MG63 (cell line): ENCODE measurements around the gene CEP128. TPM values are rescaled to one million over a fixed set of nuclear protein-coding genes. Genes with fewer than 3 reads are reported as not detected.

Experiments
- DNase-seq: peaks from one replicate; pipeline ENCODE4 v3.0.0-alpha.2; 2020
- H3K27me3 ChIP-seq: fragments of 250-450 bp; sonication (Bioruptor Pico); 2 replicates; pipeline ENCODE4 v1.5.1; 2020; ENCODE audit warnings: mild to moderate bottlenecking, moderate library complexity
- H3K36me3 ChIP-seq: fragments of 250-450 bp; sonication (Bioruptor Pico); 2 replicates; pipeline ENCODE4 v1.5.1; 2020; ENCODE audit warnings: mild to moderate bottlenecking, moderate library complexity
- H3K4me3 ChIP-seq: fragments of 250-450 bp; sonication (Bioruptor Pico); 2 replicates; pipeline ENCODE4 v1.5.1; 2020; ENCODE audit warnings: mild to moderate bottlenecking, moderate library complexity
- H3K9me3 ChIP-seq: fragments of 250-450 bp; sonication (Bioruptor Pico); 2 replicates; pipeline ENCODE4 v1.5.1; 2020; ENCODE audit warnings: mild to moderate bottlenecking, moderate library complexity
- total RNA-seq: library from RNA; depleted of rRNA; stranded (reverse); fragments of >200 nt; shearing (Covaris generic); gene quantifications from 2 replicates; pipeline ENCODE4 v1.2.3, GENCODE V29; 2014; ENCODE audit warnings: low replicate concordance

Gene CEP128
- total RNA-seq, 1 experiment from 2014 or later = 1.4 TPM

GRCh38 chr14:80584744-80585505 is 356.6 kb downstream of the CEP128 start:
- Histone ChIP-seq H3K4me3 (no peak overlapping the region), H3K9me3 (no peaks in the 10 kb centered on the region), H3K27me3 (no peaks in the 10 kb centered on the region), H3K36me3 (no peaks in the 10 kb centered on the region)
- DNase-seq = no peak

GRCh38 chr14:80577599-80577998 is 363.9 kb downstream of the CEP128 start:
- Histone ChIP-seq H3K4me3 (no peak overlapping the region), H3K36me3 (no peaks in the 10 kb centered on the region), H3K27me3 (no peaks in the 10 kb centered on the region), H3K9me3 (no peaks in the 10 kb centered on the region)
- DNase-seq = no peak

- no peak for DNase-seq
- Histone ChIP-seq H3K9me3 (no peaks in the 10 kb centered on the region), H3K4me3 (no peak overlapping the region), H3K36me3 (no peaks in the 10 kb centered on the region), H3K27me3 (no peaks in the 10 kb centered on the region)
Observed at GRCh38 chr14:80576401-80576800, 365.1 kb downstream of the CEP128 start.

- no peaks in the 10 kb centered on the region for H3K9me3 ChIP-seq
- no peaks in the 10 kb centered on the region for H3K36me3 ChIP-seq
- no peak overlapping the region for H3K4me3 ChIP-seq
- no peak for DNase-seq
- H3K27me3 ChIP-seq = no peaks in the 10 kb centered on the region
Observed at GRCh38 chr14:80575763-80576162, 365.8 kb downstream of the CEP128 start.

- H3K27me3 ChIP-seq = no peaks in the 10 kb centered on the region
- no peak for DNase-seq
- H3K4me3 ChIP-seq = no peak overlapping the region
- no peaks in the 10 kb centered on the region for H3K9me3 ChIP-seq
- H3K36me3 ChIP-seq = no peaks in the 10 kb centered on the region
Observed at GRCh38 chr14:80572666-80573065, 368.9 kb downstream of the CEP128 start.

GRCh38 chr14:80570930-80571298 is 370.6 kb downstream of the CEP128 start:
- no peaks in the 10 kb centered on the region for H3K27me3 ChIP-seq
- no peak overlapping the region for H3K4me3 ChIP-seq
- H3K9me3 ChIP-seq = no peaks in the 10 kb centered on the region
- H3K36me3 ChIP-seq = no peaks in the 10 kb centered on the region
- DNase-seq = no peak

- H3K36me3 ChIP-seq = no peaks in the 10 kb centered on the region
- no peak overlapping the region for H3K4me3 ChIP-seq
- DNase-seq = no peak
- H3K27me3 ChIP-seq = no peaks in the 10 kb centered on the region
- no peaks in the 10 kb centered on the region for H3K9me3 ChIP-seq
Observed at GRCh38 chr14:80567905-80568536, 373.5 kb downstream of the CEP128 start.

GRCh38 chr14:80565001-80565400 is 376.5 kb downstream of the CEP128 start:
- no peak for DNase-seq
- no peak overlapping the region for H3K4me3 ChIP-seq
- H3K36me3 ChIP-seq = no peaks in the 10 kb centered on the region
- no peaks in the 10 kb centered on the region for H3K9me3 ChIP-seq
- H3K27me3 ChIP-seq = no peaks in the 10 kb centered on the region

- H3K4me3 ChIP-seq = no peak overlapping the region
- H3K27me3 ChIP-seq = no peaks in the 10 kb centered on the region
- no peak for DNase-seq
Observed at GRCh38 chr14:80564051-80564450, 377.5 kb downstream of the CEP128 start.

GRCh38 chr14:80560800-80561657 is 380.5 kb downstream of the CEP128 start:
- DNase-seq = no peak

More at GRCh38 chr14:80564051-80564450, 377.5 kb downstream of the CEP128 start:
- H3K36me3 ChIP-seq = no peaks in the 10 kb centered on the region
- H3K9me3 ChIP-seq = no peaks in the 10 kb centered on the region

GRCh38 chr14:80554139-80554538 is 387.4 kb downstream of the CEP128 start:
- H3K4me3 ChIP-seq = no peak overlapping the region

More at GRCh38 chr14:80560800-80561657, 380.5 kb downstream of the CEP128 start:
- Histone ChIP-seq H3K4me3 (no peak overlapping the region), H3K9me3 (no peaks in the 10 kb centered on the region), H3K36me3 (no peaks in the 10 kb centered on the region), H3K27me3 (no peaks in the 10 kb centered on the region)

GRCh38 chr14:80549141-80549540 is 392.4 kb downstream of the CEP128 start:
- Histone ChIP-seq H3K36me3 (no peaks in the 10 kb centered on the region), H3K4me3 (no peak overlapping the region), H3K27me3 (no peaks in the 10 kb centered on the region), H3K9me3 (no peaks in the 10 kb centered on the region)
- DNase-seq = no peak

More at GRCh38 chr14:80554139-80554538, 387.4 kb downstream of the CEP128 start:
- DNase-seq = no peak
- H3K36me3 ChIP-seq = no peaks in the 10 kb centered on the region
- no peaks in the 10 kb centered on the region for H3K27me3 ChIP-seq
- no peaks in the 10 kb centered on the region for H3K9me3 ChIP-seq

- no peaks in the 10 kb centered on the region for H3K9me3 ChIP-seq
- no peaks in the 10 kb centered on the region for H3K27me3 ChIP-seq
- DNase-seq = no peak
- no peaks in the 10 kb centered on the region for H3K36me3 ChIP-seq
- H3K4me3 ChIP-seq = no peak overlapping the region
Observed at GRCh38 chr14:80545935-80546854, 395.3 kb downstream of the CEP128 start.

- DNase-seq = no peak
- H3K36me3 ChIP-seq = no peaks in the 10 kb centered on the region
- H3K4me3 ChIP-seq = no peak overlapping the region
- H3K27me3 ChIP-seq = no peaks in the 10 kb centered on the region
- no peaks in the 10 kb centered on the region for H3K9me3 ChIP-seq
Observed at GRCh38 chr14:80544366-80544765, 397.2 kb downstream of the CEP128 start.

GRCh38 chr14:80543211-80543610 is 398.3 kb downstream of the CEP128 start:
- Histone ChIP-seq H3K9me3 (no peaks in the 10 kb centered on the region), H3K36me3 (no peaks in the 10 kb centered on the region)

GRCh38 chr14:80538633-80539375 is 402.7 kb downstream of the CEP128 start:
- H3K27me3 ChIP-seq = no peaks in the 10 kb centered on the region

More at GRCh38 chr14:80543211-80543610, 398.3 kb downstream of the CEP128 start:
- H3K4me3 ChIP-seq = no peak overlapping the region
- H3K27me3 ChIP-seq = no peaks in the 10 kb centered on the region
- no peak for DNase-seq

More at GRCh38 chr14:80538633-80539375, 402.7 kb downstream of the CEP128 start:
- no peak for DNase-seq
- no peaks in the 10 kb centered on the region for H3K9me3 ChIP-seq
- no peaks in the 10 kb centered on the region for H3K36me3 ChIP-seq
- H3K4me3 ChIP-seq = no peak overlapping the region
